Stimulated activated CD8-positive, alpha-beta memory T cell treated with anti-CD3 and anti-CD28 coated beads, Interleukin-15, amount 100 ng/mL, for 24 hours (primary cell): ENCODE data around the gene TULP4.

Source experiments
- DNase-seq: peaks from one replicate; pipeline ENCODE4 v3.0.0-alpha.2; 2020; ENCODE audit warnings: low read depth

The TULP4 gene

GRCh38 chr6:158419339-158419909 is 107.2 kb downstream of the TULP4 start:
- DNase-seq: no peak

GRCh38 chr6:158421381-158421780 is 109.1 kb downstream of the TULP4 start:
- DNase-seq: no peak

- no peak for DNase-seq
Measured at GRCh38 chr6:158422629-158423238, 110.5 kb downstream of the TULP4 start.

GRCh38 chr6:158431036-158431435 is 118.8 kb downstream of the TULP4 start:
- DNase-seq: no peak

- DNase-seq: no peak
Measured at GRCh38 chr6:158431560-158431959, 119.3 kb downstream of the TULP4 start.

- no peak for DNase-seq
Measured at GRCh38 chr6:158437571-158437970, 125.3 kb downstream of the TULP4 start.

- DNase-seq: no peak
Measured at GRCh38 chr6:158438226-158438625, 126.0 kb downstream of the TULP4 start.

GRCh38 chr6:158439255-158439654 is 127.0 kb downstream of the TULP4 start:
- no peak for DNase-seq

- DNase-seq: no peak
Measured at GRCh38 chr6:158441716-158442215, 129.5 kb downstream of the TULP4 start.

- DNase-seq: no peak
Measured at GRCh38 chr6:158442306-158442705, 130.0 kb downstream of the TULP4 start.

- DNase-seq: no peak
Measured at GRCh38 chr6:158445426-158446085, 133.3 kb downstream of the TULP4 start.

- DNase-seq: no peak
Measured at GRCh38 chr6:158448856-158449255, 136.6 kb downstream of the TULP4 start.

GRCh38 chr6:158452191-158452590 is 139.9 kb downstream of the TULP4 start:
- no peak for DNase-seq

- no peak for DNase-seq
Measured at GRCh38 chr6:158457131-158457530, 144.9 kb downstream of the TULP4 start.

GRCh38 chr6:158457616-158458278 is 145.5 kb downstream of the TULP4 start:
- DNase-seq: no peak

- no peak for DNase-seq
Measured at GRCh38 chr6:158459726-158460125, 147.5 kb downstream of the TULP4 start.

GRCh38 chr6:158460602-158461169 is 148.4 kb downstream of the TULP4 start:
- DNase-seq: no peak

GRCh38 chr6:158461954-158462353 is 149.7 kb downstream of the TULP4 start:
- no peak for DNase-seq

GRCh38 chr6:158464483-158464882 is 152.2 kb downstream of the TULP4 start:
- DNase-seq: no peak

- DNase-seq: no peak
Measured at GRCh38 chr6:158465257-158465656, 153.0 kb downstream of the TULP4 start.

- DNase-seq: no peak
Measured at GRCh38 chr6:158465747-158466146, 153.5 kb downstream of the TULP4 start.

GRCh38 chr6:158467923-158468322 is 155.7 kb downstream of the TULP4 start:
- no peak for DNase-seq

GRCh38 chr6:158468666-158469065 is 156.4 kb downstream of the TULP4 start:
- no peak for DNase-seq
